HG02970 (cell line): ENCODE data around the gene TMEM161A.
"Not testable (repeated sequence)": the region's sequence is repeated elsewhere in the genome, so short reads cannot be mapped to it uniquely, and the experiment has no call there.

Experiments used
- ATAC-seq: cut with Tn5 transposase; IDR thresholded peaks from one replicate; pipeline ENCODE4 v1.9.1; 2021; ENCODE audit warnings: mild to moderate bottlenecking, moderate library complexity, moderate number of reproducible peaks; ENCODE audit not compliant: unreplicated experiment, low FRiP score

The TMEM161A gene

DNA sequence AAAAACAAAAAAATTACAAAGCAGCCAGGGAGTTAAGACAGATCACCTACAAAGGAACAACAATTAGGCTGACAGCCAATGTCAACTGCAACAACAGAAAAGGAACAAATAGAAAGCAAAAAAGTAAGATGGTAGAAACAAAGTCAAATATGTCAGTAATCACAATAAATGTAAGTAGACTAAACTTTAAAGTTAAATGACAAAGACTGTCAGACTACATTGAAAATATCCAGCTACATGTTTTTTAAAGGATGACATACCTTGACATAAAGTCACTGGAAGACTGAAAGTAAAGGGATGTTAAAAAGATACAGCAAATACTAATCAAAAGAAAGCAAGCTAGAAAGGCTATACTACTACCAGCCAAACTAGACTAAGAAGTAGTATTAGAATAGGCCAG, 14.9 kb downstream of the TMEM161A start:
- no peak for ATAC-seq

DNA sequence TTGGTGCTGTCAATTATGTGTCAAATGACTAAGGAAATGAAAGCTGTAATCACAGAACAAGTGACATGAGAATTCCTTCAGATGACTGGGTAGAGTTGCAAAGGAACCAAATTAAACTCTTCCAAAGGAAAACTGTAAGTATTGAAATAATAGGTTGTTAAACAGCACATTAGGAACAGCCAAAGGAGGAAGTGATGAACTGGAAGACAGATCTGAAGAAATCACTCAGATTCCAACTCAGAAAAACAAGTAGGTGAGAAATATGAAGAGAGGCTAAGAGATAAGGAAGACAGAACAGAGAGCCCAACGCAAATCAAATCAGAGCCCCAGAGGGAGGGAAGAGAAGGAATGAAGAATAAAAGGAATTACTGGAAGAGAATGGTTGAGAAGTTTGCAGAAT, 15.4 kb downstream of the TMEM161A start:
- ATAC-seq, result no peak

DNA sequence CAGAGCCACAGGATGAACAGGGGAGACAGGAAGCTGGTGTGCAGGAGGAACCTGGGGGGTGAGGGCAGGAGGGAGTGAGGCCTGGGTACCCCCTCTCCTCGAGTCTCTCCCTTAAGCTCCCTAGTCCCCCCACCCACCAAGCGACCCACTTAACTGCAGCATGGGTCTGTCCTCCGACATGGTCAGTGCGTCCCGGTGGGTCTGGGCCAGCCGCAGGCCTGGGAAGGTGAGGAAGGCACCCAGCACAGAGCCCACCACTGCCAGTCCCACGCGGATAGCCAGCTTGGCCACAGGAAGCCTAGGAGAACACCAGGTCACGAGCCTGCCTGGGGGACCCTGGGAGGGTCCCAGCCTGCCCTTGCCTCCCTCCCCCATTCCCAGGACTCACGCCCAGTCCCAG, 16.9 kb downstream of the TMEM161A start:
- ATAC-seq, result no peak

DNA sequence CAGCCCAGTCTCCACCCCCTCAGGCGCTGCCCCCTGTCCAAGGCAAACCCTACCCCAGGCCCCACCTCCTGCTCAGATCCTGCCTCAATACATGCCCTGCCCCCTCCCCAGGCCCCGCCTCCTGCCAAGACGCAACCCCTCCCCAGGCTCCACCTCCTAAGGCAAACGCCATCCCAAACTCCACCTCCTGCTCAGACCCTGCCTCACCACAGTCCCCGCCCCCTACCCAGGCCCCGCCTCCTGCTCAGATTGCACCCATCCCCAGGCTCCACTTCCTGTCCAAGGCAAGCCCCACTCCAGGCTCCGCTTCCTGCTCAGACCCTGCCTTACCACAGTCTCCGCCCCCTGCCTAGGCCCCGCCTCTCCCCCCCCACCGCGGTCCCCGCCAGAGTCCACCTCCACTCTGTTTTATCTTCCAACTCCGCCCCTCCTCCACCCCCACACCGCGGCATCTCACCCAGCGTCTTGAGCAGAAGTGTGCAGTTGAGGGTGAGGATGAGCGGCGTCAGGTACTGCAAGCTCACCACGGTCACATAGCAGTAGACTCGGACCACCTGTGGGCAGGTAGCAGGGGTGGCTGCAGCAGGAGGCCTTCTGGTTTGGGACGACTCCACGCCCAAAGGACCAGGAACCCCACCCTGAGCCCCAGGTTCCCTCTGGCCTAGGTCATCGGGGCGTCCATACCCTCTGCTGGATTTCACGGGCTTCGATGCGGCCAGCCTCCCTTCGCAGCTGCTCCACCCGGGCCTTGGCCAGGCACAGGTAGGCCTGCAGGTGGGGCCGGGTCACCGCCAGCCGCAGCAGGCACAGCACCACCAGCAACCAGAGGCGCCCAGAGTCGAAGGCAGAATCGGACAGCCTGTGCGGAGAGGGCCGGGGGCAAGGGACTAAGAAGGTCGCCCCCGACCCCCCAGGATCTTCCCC, 17.7 kb downstream of the TMEM161A start:
- ATAC-seq, result no peak

DNA sequence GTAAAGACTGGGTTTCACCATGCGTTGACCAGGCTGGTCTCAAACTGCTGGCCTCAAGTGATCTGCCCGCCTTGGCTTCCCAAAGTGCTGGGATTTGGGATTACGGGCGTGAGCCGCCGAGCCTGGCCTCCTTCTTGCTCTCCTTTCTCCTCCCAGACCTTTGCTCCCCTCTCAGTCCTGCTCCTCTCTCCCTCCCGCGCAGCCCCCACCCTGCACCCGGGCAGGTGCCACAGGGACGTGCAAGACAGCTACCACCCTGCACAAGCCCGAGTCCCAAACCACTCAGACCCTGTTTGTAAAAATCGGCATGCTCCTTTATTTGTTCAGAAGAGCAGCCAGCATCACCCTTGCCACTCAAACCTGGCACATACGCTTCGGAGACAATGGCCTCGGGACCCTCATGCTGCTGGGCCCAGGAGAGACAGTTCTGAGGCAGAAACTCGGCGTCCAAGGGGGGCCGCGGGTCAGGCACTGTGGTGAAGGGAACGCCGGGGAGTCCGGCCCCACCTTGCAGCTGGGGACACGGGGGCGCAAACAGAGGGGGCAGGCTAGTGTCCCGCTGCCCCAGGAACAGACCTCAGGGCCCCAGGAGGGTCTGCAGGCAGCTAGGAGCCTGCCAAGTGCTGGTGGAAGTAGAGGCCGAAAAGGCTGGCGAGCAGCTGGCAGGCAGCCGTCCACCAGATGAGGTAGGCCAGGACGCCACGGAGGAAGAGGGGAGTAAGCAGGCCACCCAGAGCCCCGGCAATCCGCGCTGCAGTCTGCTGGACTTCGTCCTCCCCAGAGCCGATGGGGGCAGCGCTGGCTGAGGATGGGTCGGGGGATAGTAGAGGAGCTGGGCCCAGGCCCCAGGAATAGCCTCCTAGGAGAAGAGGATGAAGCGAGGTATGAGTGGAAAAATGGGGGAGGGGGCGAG, 18.7 kb downstream of the TMEM161A start:
- ATAC-seq, result no peak

DNA sequence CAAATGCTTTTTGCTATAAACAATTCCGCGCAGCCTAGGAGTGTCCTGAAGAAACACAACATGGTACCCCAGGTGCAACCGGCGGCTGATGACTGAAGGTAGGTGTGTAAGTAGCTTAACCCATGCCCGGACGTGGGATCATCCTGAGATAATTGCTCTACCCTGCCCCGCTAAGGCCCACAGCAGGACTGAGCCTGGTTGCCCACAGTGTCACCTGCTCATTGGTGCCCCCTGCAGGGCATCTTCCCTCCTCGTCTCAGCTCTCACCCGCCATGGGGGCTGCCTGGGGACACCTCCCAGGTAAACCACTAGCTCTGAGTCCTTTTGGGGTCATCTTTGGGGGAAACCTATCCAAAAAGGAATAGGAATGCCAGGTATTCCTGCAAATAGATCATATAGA, 22.3 kb downstream of the TMEM161A start:
- ATAC-seq, result no peak

DNA sequence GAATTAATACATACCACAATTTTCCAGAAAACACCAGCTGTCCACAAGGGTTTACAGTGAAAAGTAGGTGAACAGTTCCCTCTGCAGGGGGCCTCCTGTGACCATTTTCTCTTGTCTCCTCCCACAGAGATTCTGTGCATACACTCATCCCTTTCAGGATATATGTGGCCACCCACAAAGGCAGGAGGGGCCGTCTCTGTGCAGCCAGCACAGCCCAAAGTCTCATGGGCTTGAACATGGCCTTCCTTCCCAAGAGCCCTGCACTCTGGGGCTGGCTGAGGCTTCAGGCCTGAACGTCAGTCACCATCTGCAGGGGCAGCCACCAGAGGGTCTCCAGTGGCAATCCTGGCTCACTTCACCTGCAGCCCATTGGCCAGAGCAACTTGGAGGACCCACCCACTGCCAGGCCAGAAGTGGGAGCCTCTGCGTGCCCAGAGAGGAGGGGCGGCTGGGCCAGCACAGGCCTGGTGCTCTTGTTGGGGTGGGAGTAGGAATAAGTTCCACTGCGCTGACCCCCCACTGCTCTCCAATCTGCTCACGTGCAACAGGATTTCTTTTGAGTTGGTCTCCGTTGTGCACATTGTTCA, 25.1 kb downstream of the TMEM161A start:
- ATAC-seq, result no peak

DNA sequence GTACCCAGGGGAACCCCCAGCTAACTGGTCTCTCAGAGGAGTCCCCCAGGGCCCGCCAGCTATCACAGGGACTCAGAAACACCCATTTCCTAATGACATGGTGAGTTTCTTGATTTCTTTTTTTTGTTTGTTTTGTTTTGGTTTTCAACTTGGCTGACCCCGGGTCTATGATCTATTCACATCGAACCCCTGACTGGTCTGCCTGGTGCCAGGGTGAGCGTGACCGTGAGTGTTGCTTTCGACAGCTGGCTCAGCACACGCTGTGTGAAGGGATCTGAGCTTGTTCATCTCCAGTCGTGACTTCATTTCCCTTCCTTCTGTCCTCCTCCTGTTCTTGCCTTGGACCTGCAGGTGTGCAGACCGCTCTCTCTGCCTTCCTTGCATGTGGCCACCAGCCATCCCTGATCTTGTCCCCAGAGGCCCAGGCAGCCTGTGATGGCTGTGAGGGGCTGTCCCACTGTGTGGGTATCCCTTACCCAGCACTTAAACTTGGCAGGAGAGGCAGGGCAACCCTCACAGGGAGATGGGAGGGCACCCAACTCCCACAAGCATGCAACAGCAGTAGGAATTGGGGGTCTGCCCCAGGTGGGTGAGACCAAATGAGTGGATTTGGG, 26.2 kb downstream of the TMEM161A start:
- ATAC-seq, result no peak

DNA sequence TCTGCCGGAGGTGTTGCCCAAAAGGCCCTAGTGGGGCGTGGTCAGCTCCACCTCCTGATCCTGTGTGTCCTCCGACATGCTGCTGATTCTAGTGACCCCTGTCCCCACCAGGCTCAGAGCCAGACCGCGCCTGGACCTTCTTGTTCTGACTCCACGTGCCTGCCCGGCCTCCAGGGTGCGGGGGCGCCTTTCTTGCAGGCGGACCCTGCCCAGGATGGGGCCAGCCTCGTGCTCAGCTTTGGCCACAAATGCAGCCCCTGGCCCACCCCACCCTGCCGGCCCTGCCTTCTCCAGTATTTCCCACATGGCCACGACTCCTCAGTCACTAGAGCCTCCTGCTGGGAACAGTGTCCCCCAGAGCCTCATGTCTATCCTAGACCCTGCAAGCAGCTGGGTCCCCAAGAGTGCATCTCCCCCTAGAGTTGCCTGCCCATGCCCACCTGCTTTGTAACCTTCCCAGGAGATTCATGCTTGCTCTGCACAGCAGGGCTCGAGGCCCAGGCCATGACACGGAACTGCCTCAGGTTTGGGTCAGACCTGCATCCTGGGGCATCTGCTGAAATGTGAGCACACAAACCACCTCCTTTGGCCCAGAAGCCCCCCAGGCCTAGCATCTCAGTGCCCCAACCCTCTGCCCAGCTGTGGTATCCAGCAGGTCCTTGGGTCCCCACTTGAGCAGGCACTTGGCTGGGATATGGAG, 27.0 kb downstream of the TMEM161A start:
- ATAC-seq, result no peak

DNA sequence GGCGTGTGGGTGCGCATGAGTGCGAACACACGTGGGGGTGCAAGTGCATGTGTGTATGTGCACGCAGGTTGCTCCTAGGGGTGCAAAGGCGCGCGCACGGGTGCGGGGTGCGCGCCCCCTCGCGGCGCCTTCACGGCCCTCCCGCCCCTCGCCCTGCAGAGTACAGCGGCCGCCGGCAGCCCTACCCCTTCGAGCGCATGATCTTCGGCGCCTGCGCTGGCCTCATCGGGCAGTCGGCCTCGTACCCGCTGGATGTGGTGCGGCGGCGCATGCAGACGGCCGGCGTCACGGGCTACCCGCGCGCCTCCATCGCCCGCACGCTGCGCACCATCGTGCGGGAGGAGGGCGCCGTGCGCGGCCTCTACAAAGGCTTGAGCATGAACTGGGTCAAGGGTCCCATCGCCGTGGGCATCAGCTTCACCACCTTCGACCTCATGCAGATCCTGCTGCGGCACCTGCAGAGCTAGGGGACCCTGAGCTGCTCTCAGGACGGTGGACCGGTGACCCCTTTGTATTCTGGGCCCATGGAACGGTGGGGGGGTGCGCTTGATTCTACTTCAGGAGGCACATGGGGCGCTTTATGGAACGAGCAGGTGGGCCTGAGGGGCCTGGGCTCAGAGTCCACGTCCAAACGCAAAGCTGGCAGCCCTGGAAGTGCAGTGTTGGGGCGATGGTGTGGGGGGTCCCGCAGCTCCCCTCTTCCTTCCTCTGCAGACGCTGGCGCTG, 27.7 kb downstream of the TMEM161A start:
- no peak for ATAC-seq

DNA sequence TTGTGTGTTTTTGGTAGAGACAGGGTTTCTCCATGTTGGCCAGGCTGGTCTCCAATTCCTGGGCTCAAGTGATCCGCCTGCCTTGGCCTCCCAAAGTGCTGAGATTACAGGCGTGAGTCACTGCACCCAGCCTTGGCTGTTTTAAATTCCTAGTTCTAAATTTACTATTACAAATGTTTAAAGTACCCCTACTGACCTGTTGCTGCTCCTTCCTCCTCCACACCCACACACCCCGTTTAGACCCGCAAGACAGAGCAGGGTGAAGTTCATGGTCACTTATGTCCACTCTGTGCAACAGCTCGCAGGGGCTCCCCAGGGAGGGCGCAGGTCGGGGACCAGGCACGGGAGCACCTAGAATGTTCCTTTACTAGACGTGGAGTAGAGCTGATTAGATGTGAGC, 28.7 kb downstream of the TMEM161A start:
- no peak for ATAC-seq

DNA sequence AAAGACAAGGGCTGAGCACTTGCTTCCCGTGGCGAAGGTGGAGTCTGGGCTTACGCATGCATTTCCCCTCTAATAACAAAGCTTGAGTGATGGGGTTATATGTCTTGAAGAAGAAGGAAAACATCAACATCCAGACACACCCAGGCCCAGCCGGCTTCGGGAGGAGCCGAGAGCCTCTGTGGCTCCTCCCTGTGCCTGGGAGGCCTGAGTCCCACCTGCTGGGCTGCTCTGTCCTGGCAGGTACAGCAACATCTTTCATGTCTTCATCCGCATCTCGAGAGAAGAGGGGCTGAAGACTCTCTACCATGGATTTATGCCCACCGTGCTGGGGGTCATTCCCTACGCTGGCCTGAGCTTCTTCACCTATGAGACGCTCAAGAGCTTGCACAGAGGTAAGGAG, 30.6 kb downstream of the TMEM161A start:
- ATAC-seq, result no peak

DNA sequence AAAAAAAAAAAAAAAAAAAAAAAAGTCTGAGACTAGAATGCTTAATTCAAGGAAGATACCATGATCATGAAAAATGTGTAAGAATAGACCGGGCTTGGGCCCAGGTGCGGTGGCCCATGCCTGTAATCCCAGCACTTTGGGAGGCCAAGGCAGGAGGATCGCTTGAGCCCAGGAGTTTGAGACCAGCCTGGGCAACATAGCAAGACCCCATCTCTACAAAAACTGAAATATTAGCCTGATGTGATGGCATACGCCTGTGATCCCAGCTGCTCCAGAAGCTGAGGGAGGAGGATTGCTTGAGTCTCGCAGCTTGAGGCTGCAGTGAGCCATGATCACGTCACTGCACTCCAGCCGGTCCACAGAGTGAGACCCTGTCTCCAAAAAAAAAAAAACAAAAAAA, 31.3 kb downstream of the TMEM161A start:
- not testable (repeated sequence) for ATAC-seq

DNA sequence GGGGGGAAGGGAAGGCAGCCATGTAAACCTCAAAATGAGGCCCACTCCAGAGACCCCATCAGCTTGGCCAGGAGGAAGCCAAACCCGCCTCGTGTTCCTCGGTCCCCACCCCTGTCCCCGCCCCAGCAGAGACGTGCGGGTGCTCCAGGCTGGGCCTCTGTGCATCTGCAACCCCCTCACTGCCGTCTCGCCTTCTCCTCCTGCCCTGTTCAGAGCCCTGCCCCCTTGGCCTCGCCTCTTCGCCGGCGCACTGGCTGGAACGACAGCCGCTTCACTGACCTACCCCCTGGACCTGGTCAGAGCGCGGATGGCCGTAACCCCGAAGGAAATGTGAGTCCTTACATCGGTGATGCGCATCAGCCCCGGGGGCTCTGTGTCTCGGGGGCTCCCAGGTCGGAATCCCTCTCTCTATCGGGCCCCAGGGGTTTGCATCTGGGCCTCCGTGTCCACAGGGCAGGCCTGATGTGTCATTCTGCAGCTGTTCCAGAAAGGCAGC, 32.2 kb downstream of the TMEM161A start:
- ATAC-seq, result no peak

DNA sequence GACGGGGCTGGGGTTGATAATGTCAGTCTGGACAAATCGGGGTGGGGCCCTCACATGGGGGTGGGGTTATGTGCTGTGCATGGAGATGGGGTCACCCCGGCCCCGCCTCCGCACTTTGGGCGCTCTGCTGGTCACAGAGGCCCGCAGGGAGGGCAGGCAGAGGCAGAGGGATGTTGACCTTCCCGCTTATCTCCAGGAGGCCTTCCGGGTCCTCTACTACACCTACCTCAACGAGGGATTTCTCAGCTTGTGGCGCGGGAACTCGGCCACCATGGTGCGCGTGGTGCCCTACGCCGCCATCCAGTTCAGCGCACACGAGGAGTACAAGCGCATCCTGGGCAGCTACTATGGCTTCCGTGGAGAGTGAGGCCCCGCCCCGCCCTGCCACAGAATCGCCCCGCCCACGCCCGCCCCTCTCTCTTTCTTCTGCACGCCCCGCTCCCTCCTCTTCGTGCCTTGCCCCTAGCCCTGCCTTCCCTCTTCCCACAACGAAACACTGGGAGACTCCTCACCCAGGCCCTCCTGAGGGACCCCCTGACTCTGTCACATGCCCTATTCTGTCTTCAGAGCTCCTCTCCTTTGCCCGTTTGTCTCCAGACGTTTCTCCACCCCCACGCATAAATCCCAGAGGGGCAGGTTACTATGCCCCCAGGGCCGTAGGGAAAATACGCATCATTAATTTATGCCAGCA, 32.8 kb downstream of the TMEM161A start:
- no peak for ATAC-seq

DNA sequence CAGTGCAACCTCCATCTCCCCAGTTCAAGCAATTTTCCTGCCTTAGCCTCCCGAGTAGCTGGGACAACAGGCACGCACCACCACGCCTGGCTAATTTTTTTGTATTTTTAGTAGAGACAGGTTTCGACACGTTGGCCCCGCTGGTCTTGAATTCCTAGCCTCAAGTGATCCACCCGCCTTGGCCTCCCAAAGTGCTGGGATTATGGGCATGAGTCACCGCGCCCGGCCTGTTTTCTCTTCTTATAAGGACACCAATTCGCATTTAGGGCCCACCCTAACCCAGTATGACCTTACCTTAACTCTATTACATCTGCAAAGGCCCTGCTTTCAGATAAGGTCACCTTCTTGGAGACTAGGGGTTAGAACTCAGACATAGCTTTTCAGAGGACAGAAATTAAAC, 35.1 kb downstream of the TMEM161A start:
- no peak for ATAC-seq

DNA sequence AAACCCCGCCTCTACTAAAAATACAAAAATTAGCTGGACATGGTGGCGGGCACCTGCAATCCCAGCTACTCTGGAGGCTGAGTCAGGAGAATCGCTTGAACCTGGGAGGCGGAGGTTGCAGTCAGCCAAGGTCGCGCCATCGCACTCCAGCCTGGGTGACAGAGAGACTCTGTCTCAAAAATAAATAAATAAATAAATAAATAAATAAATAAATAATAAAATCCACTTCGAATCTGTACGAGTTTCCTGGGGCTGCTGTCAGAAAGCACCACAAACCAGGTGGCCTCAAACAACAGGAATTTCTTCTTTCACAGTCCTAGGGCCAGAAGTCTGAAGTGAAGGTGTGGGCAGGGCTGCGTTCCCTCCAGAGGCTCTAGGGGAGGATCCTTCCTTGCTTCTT, 35.7 kb downstream of the TMEM161A start:
- ATAC-seq, result not testable (repeated sequence)

DNA sequence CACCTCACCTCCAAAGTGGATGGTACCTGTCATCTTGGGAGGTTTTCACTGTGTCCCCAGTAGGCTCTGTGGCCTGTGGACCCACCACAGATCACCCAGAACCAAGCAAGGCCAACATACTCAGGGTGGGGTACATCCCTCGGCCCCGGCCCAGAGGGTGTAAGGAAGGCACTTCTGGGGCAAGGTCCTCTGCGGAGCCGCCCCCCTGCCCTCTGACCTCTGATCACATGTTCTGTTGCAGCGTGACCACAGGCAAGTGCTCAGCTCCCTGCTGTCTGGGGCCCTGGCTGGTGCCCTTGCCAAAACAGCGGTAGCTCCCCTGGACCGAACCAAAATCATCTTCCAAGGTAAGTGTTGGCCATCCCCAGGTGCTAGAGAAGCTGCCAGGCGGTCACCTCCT, 36.7 kb downstream of the TMEM161A start:
- no peak for ATAC-seq
